Subcutaneous abdominal adipose tissue (tissue), 5 donors: Measurements from ENCODE around the gene ZNF516.

ENCODE experiments used
- H3K27ac ChIP-seq: one replicate; pipeline ENCODE4 v1.7.0; 2013; ENCODE audit warnings: low read depth, mild to moderate bottlenecking, inconsistent platforms, low read length, moderate library complexity
- H3K27me3 ChIP-seq, 5 donors: one replicate each; pipeline ENCODE4 v1.7.0; 2013; ENCODE audit warnings: low read length in 5 of 5, inconsistent platforms in 1 of 5; ENCODE audit not compliant: control insufficient read depth in 5 of 5, insufficient read depth in 4 of 5
- H3K36me3 ChIP-seq, 5 donors: one replicate each; pipeline ENCODE4 v1.7.0; 2013; ENCODE audit warnings: low read length in 5 of 5; ENCODE audit not compliant: control insufficient read depth in 5 of 5, insufficient read depth in 5 of 5
- H3K4me1 ChIP-seq, 5 donors: one replicate each; pipeline ENCODE4 v1.7.0; 2013; ENCODE audit warnings: low read length in 5 of 5, mild to moderate bottlenecking in 3 of 5, moderate library complexity in 1 of 5; ENCODE audit not compliant: control insufficient read depth in 5 of 5, insufficient read depth in 5 of 5
- H3K4me3 ChIP-seq, 5 donors: one replicate each; pipeline ENCODE4 v1.7.0; 2013; ENCODE audit warnings: low read length in 5 of 5, low read depth in 1 of 5
- H3K9ac ChIP-seq, 5 donors: one replicate each; pipeline ENCODE4 v1.7.0; 2013; ENCODE audit warnings: low read length in 5 of 5, mild to moderate bottlenecking in 4 of 5, moderate library complexity in 3 of 5
- H3K9me3 ChIP-seq, 5 donors: one replicate each; pipeline ENCODE4 v1.7.0; 2013; ENCODE audit warnings: low read length in 5 of 5; ENCODE audit not compliant: control insufficient read depth in 5 of 5
- donor health status: healthy.
- donor health status: healthy.
- donor health status: healthy.
- donor health status: healthy.
- donor health status: healthy.

The ZNF516 gene

GRCh38 chr18:76395609-76396008, 99.4 kb downstream of the ZNF516 start:
- no peak overlapping the region for H3K9ac ChIP-seq

GRCh38 chr18:76394780-76395476, 100.1 kb downstream of the ZNF516 start:
- peaks cover 0 to 15% (median 8%) of the 10 kb centered on the region in 5 donors for H3K4me1 ChIP-seq
- no peaks in the 10 kb centered on the region for H3K9me3 ChIP-seq
- no peak overlapping the region for H3K4me3 ChIP-seq
- H3K27me3 ChIP-seq: no peaks in the 10 kb centered on the region
- no peak overlapping the region for H3K27ac ChIP-seq
- no peak overlapping the region for H3K9ac ChIP-seq
- no peaks in the 10 kb centered on the region for H3K36me3 ChIP-seq

More at GRCh38 chr18:76395609-76396008, 99.4 kb downstream of the ZNF516 start:
- Histone ChIP-seq H3K9me3 (no peaks in the 10 kb centered on the region), H3K4me1 (peaks cover 0 to 11% (median 8%) of the 10 kb centered on the region in 5 donors), H3K27me3 (no peaks in the 10 kb centered on the region), H3K27ac (no peak overlapping the region), H3K36me3 (no peaks in the 10 kb centered on the region), H3K4me3 (no peak overlapping the region)

GRCh38 chr18:76392349-76392748, 102.7 kb downstream of the ZNF516 start:
- no peaks in the 10 kb centered on the region for H3K36me3 ChIP-seq
- H3K27ac ChIP-seq: no peak overlapping the region
- no peaks in the 10 kb centered on the region for H3K27me3 ChIP-seq
- peaks cover 0 to 12% (median 6%) of the 10 kb centered on the region in 5 donors for H3K4me1 ChIP-seq
- H3K4me3 ChIP-seq: no peak overlapping the region
- no peak overlapping the region for H3K9ac ChIP-seq
- peaks cover 0 to 3% (median 0%) of the 10 kb centered on the region in 5 donors for H3K9me3 ChIP-seq

- H3K9me3 ChIP-seq: peaks cover 0 to 3% (median 0%) of the 10 kb centered on the region in 5 donors
- H3K4me1 ChIP-seq: peaks cover 0 to 12% (median 6%) of the 10 kb centered on the region in 5 donors
- H3K27me3 ChIP-seq: no peaks in the 10 kb centered on the region
- H3K4me3 ChIP-seq: no peak overlapping the region
- no peaks in the 10 kb centered on the region for H3K36me3 ChIP-seq
- H3K9ac ChIP-seq: no peak overlapping the region
- H3K27ac ChIP-seq: no peak overlapping the region
These were observed 103.3 kb downstream of the ZNF516 start for GRCh38 chr18:76391746-76392145.

GRCh38 chr18:76391038-76391437, 104.0 kb downstream of the ZNF516 start:
- H3K4me1 ChIP-seq: peaks cover 0 to 12% (median 6%) of the 10 kb centered on the region in 5 donors
- H3K27me3 ChIP-seq: no peaks in the 10 kb centered on the region
- no peak overlapping the region for H3K4me3 ChIP-seq
- peaks cover 0 to 3% (median 0%) of the 10 kb centered on the region in 5 donors for H3K9me3 ChIP-seq
- no peak overlapping the region for H3K27ac ChIP-seq
- no peak overlapping the region for H3K9ac ChIP-seq
- no peaks in the 10 kb centered on the region for H3K36me3 ChIP-seq

GRCh38 chr18:76390452-76391035, 104.5 kb downstream of the ZNF516 start:
- no peak overlapping the region for H3K9ac ChIP-seq

GRCh38 chr18:76389716-76390115, 105.3 kb downstream of the ZNF516 start:
- no peaks in the 10 kb centered on the region for H3K36me3 ChIP-seq
- no peak overlapping the region for H3K9ac ChIP-seq
- no peaks in the 10 kb centered on the region for H3K27me3 ChIP-seq

More at GRCh38 chr18:76390452-76391035, 104.5 kb downstream of the ZNF516 start:
- Histone ChIP-seq H3K27me3 (no peaks in the 10 kb centered on the region), H3K4me3 (no peak overlapping the region), H3K9me3 (peaks cover 0 to 3% (median 0%) of the 10 kb centered on the region in 5 donors), H3K27ac (no peak overlapping the region), H3K4me1 (peaks cover 0 to 12% (median 6%) of the 10 kb centered on the region in 5 donors), H3K36me3 (no peaks in the 10 kb centered on the region)

GRCh38 chr18:76388891-76389423, 106.1 kb downstream of the ZNF516 start:
- Histone ChIP-seq H3K4me1 (peaks cover 0 to 8% (median 6%) of the 10 kb centered on the region in 5 donors), H3K9me3 (peaks cover 0 to 3% (median 0%) of the 10 kb centered on the region in 5 donors), H3K4me3 (no peak overlapping the region), H3K36me3 (no peaks in the 10 kb centered on the region), H3K27ac (no peak overlapping the region), H3K27me3 (no peaks in the 10 kb centered on the region), H3K9ac (no peak overlapping the region)

More at GRCh38 chr18:76389716-76390115, 105.3 kb downstream of the ZNF516 start:
- Histone ChIP-seq H3K4me1 (peaks cover 0 to 8% (median 6%) of the 10 kb centered on the region in 5 donors), H3K4me3 (no peak overlapping the region), H3K9me3 (peaks cover 0 to 3% (median 0%) of the 10 kb centered on the region in 5 donors), H3K27ac (no peak overlapping the region)

- Histone ChIP-seq H3K36me3 (no peaks in the 10 kb centered on the region), H3K4me1 (peaks cover 0 to 13% (median 6%) of the 10 kb centered on the region in 5 donors), H3K9me3 (peaks cover 0 to 3% (median 0%) of the 10 kb centered on the region in 5 donors), H3K27me3 (no peaks in the 10 kb centered on the region), H3K27ac (no peak overlapping the region), H3K9ac (no peak overlapping the region), H3K4me3 (no peak overlapping the region)
These were observed 106.8 kb downstream of the ZNF516 start for GRCh38 chr18:76388261-76388660.

GRCh38 chr18:76387608-76388007, 107.4 kb downstream of the ZNF516 start:
- peaks cover 0 to 3% (median 0%) of the 10 kb centered on the region in 5 donors for H3K9me3 ChIP-seq

More at GRCh38 chr18:76387608-76388007, 107.4 kb downstream of the ZNF516 start:
- Histone ChIP-seq H3K27me3 (no peaks in the 10 kb centered on the region), H3K27ac (no peak overlapping the region), H3K9ac (no peak overlapping the region), H3K36me3 (no peaks in the 10 kb centered on the region), H3K4me3 (no peak overlapping the region), H3K4me1 (peaks cover 0 to 16% (median 8%) of the 10 kb centered on the region in 5 donors)
